HepG2 (cell line): ENCODE measurements around the gene ARL15. TPM values are rescaled to one million over a fixed set of nuclear protein-coding genes. Genes with fewer than 3 reads are reported as not detected.
A peak's percentile ranks its signal among the peaks of the same experiment; 100 is the strongest.

Source experiments
- ARID4A ChIP-seq: sonication (generic); formaldehyde crosslinking; IDR thresholded peaks from 2 replicates; pipeline ENCODE4 v1.5.0; 2020; ENCODE audit warnings: mild to moderate bottlenecking, missing genetic modification reagents, borderline replicate concordance
- ATRX ChIP-seq: sonication (generic); formaldehyde crosslinking; IDR thresholded peaks from 2 replicates; pipeline ENCODE4 v1.4.0; 2020; ENCODE audit warnings: missing genetic modification reagents, borderline replicate concordance
- E2F5 ChIP-seq: sonication (generic); formaldehyde crosslinking; conservative IDR thresholded peaks from 2 replicates; pipeline ENCODE4 v1.4.0; 2020; ENCODE audit warnings: missing genetic modification reagents
- FIP1L1 ChIP-seq: fragments of 200-400 bp; formaldehyde crosslinking; IDR thresholded peaks from 2 replicates; pipeline ENCODE4 v1.6.1; 2018; ENCODE audit warnings: low read depth, mild to moderate bottlenecking, low read length, moderate library complexity, borderline replicate concordance; ENCODE audit not compliant: insufficient read depth
- IKZF5 ChIP-seq: IDR thresholded peaks from 2 replicates; pipeline ENCODE4 v1.6.1; 2018; ENCODE audit warnings: missing genetic modification reagents, mild to moderate bottlenecking, missing compliant biosample characterization
- NKX3-1 ChIP-seq: sonication (generic); formaldehyde crosslinking; IDR thresholded peaks from 2 replicates; pipeline ENCODE4 v1.5.0; 2020; ENCODE audit warnings: missing genetic modification reagents
- PATZ1 ChIP-seq: sonication (generic); formaldehyde crosslinking; IDR thresholded peaks from 2 replicates; pipeline ENCODE4 v1.4.0; 2020; ENCODE audit warnings: missing genetic modification reagents
- TAF15 ChIP-seq: fragments of 200-400 bp; formaldehyde crosslinking; IDR thresholded peaks from one replicate; pipeline ENCODE4 v1.6.1; 2018; ENCODE audit warnings: mild to moderate bottlenecking, low read depth, low read length; ENCODE audit not compliant: poor library complexity, severe bottlenecking
- ZNF18 ChIP-seq: sonication (generic); formaldehyde crosslinking; IDR thresholded peaks from 2 replicates; pipeline ENCODE4 v1.8.0; 2022; ENCODE audit warnings: mild to moderate bottlenecking, missing genetic modification reagents; ENCODE audit not compliant: insufficient replicate concordance
- ZNF253 ChIP-seq: sonication (generic); formaldehyde crosslinking; IDR thresholded peaks from 2 replicates; pipeline ENCODE4 v1.8.0; 2022; ENCODE audit warnings: mild to moderate bottlenecking, missing genetic modification reagents, borderline replicate concordance
- ZNF274 ChIP-seq: sonication (generic); formaldehyde crosslinking; IDR thresholded peaks from 2 replicates; pipeline ENCODE4 v1.5.1; 2020; ENCODE audit warnings: mild to moderate bottlenecking, missing genetic modification reagents
- ZNF547 ChIP-seq: sonication (generic); formaldehyde crosslinking; IDR thresholded peaks from 2 replicates; pipeline ENCODE4 v1.5.1; 2020; ENCODE audit warnings: mild to moderate bottlenecking, missing genetic modification reagents
- ZNF781 ChIP-seq: sonication (generic); formaldehyde crosslinking; IDR thresholded peaks from 2 replicates; pipeline ENCODE4 v1.5.1; 2020; ENCODE audit warnings: borderline replicate concordance, mild to moderate bottlenecking, missing genetic modification reagents; ENCODE audit errors: not compliant biosample characterization
- ZSCAN29 ChIP-seq: sonication (generic); formaldehyde crosslinking; conservative IDR thresholded peaks from 2 replicates; pipeline ENCODE4 v1.4.0; 2020; ENCODE audit warnings: mild to moderate bottlenecking, missing genetic modification reagents
- polyA plus RNA-seq, 8 experiments: library from polyadenylated mRNA; depleted of rRNA in 3 of 8; stranded (reverse) in 7 of 8; unstranded in 1 of 8; fragments of >200 nt; fragmentation: Illumina TruSeq in 4 of 8; extraction: Trizol in 4 of 8; gene quantifications; 2 replicates each; pipeline versions ENCODE4 v1.2.1 to v1.2.3, GENCODE V29; 2011 to 2016; ENCODE audit warnings: low read depth in 4 of 8, missing spikeins in 1 of 8, mixed read lengths in 1 of 8; ENCODE audit not compliant: insufficient read depth in 1 of 8
- total RNA-seq, 5 experiments: library from RNA; depleted of rRNA; stranded (reverse); fragments of >200 nt; fragmentation: Illumina TruSeq; extraction: Trizol; gene quantifications; 2 replicates each; pipeline ENCODE4 v1.2.3, GENCODE V29; 2016; ENCODE audit warnings: low read depth in 1 of 5

The ARL15 gene
- total and polyA plus RNA-seq, 2 of the 13 experiments (the other 11 are each of a cell fraction or from before 2014, with no cell fraction given) = 2.5 to 7.7 TPM

GRCh38 chr5:54310433-54311175, at the start of gene ARL15 (continued):
- TF ChIP-seq PATZ1 (CRISPR knock-in tag) (peak; percentile 61), ZNF274 (CRISPR knock-in tag) (0 out of 2 replicates have a peak, but pooled peaks have one; percentile 6), ZSCAN29 (CRISPR knock-in tag) (peak; percentile 19; the same call in 1 of the 2 replicates), ZNF781 (CRISPR knock-in tag) (no peak), ARID4A (peak; percentile 79; the same call in 1 of the 2 replicates), E2F5 (CRISPR knock-in tag) (no peak), IKZF5 (no peak), ATRX (no peak), ZNF253 (CRISPR knock-in tag) (no peak), FIP1L1 (peak; percentile 55; the same call in 1 of the 2 replicates), ZNF18 (CRISPR knock-in tag) (peak; percentile 74), NKX3-1 (CRISPR knock-in tag) (no peak), ZNF547 (CRISPR knock-in tag) (no peak), TAF15 (no peak)
